GM21723 (cell line): ENCODE measurements around the gene EIPR1.
"Not testable (repeated sequence)": the region's sequence is repeated elsewhere in the genome, so short reads cannot be mapped to it uniquely, and the experiment has no call there.

ENCODE experiments used
- ATAC-seq: cut with Tn5 transposase; IDR thresholded peaks from one replicate; pipeline ENCODE4 v1.9.1; 2021; ENCODE audit warnings: mild to moderate bottlenecking, moderate library complexity; ENCODE audit not compliant: unreplicated experiment

EIPR1 gene

GRCh38 chr2:3182848-3183247 lies 194.8 kb downstream of the EIPR1 start:
- no peak for ATAC-seq

- ATAC-seq: no peak
Observed at GRCh38 chr2:3181416-3182010, 196.1 kb downstream of the EIPR1 start.

GRCh38 chr2:3180909-3181221 lies 196.8 kb downstream of the EIPR1 start:
- ATAC-seq: not testable (repeated sequence)

- ATAC-seq: no peak
Observed at GRCh38 chr2:3180082-3180908, 197.3 kb downstream of the EIPR1 start.

GRCh38 chr2:3179626-3180025 lies 198.0 kb downstream of the EIPR1 start:
- no peak for ATAC-seq

- no peak for ATAC-seq
Observed at GRCh38 chr2:3179208-3179607, 198.4 kb downstream of the EIPR1 start.

GRCh38 chr2:3178578-3179031 lies 199.0 kb downstream of the EIPR1 start:
- no peak for ATAC-seq

GRCh38 chr2:3177891-3178577 lies 199.6 kb downstream of the EIPR1 start:
- ATAC-seq: no peak

GRCh38 chr2:3176869-3177255 lies 200.8 kb downstream of the EIPR1 start:
- no peak for ATAC-seq

- no peak for ATAC-seq
Observed at GRCh38 chr2:3176071-3176868, 201.3 kb downstream of the EIPR1 start.

- no peak for ATAC-seq
Observed at GRCh38 chr2:3175568-3175955, 202.1 kb downstream of the EIPR1 start.

- ATAC-seq: no peak
Observed at GRCh38 chr2:3174626-3175567, 202.7 kb downstream of the EIPR1 start.

- no peak for ATAC-seq
Observed at GRCh38 chr2:3173031-3173430, 204.6 kb downstream of the EIPR1 start.

- ATAC-seq: no peak
Observed at GRCh38 chr2:3172265-3172935, 205.2 kb downstream of the EIPR1 start.

- ATAC-seq: no peak
Observed at GRCh38 chr2:3171564-3172264, 205.9 kb downstream of the EIPR1 start.

GRCh38 chr2:3170792-3171455 lies 206.7 kb downstream of the EIPR1 start:
- ATAC-seq: no peak

- ATAC-seq: no peak
Observed at GRCh38 chr2:3169106-3169870, 208.3 kb downstream of the EIPR1 start.
